Duodenal mucosa (tissue), 2 donors: Measurements from ENCODE around the gene MOSPD3.
A peak's percentile ranks its signal among the peaks of the same experiment; 100 is the strongest.
"Not testable (repeated sequence)": the region's sequence is repeated elsewhere in the genome, so short reads cannot be mapped to it uniquely, and the experiment has no call there.

Source experiments
- H3K27ac ChIP-seq: one replicate; pipeline ENCODE4 v1.7.0; 2013; ENCODE audit warnings: low read depth, low read length
- H3K27me3 ChIP-seq, 2 donors: one replicate each; pipeline ENCODE4 v1.7.0; 2013; ENCODE audit warnings: low read length in 2 of 2, control low read depth in 1 of 2; ENCODE audit not compliant: insufficient read depth in 2 of 2, control insufficient read depth in 1 of 2
- H3K36me3 ChIP-seq, 2 donors: one replicate each; pipeline ENCODE4 v1.7.0; 2013; ENCODE audit warnings: low read length in 2 of 2, control low read depth in 1 of 2; ENCODE audit not compliant: insufficient read depth in 2 of 2, control insufficient read depth in 1 of 2
- H3K4me1 ChIP-seq, 2 donors: one replicate each; pipeline ENCODE4 v1.7.0; 2013; ENCODE audit warnings: low read length in 2 of 2, control low read depth in 1 of 2; ENCODE audit not compliant: insufficient read depth in 2 of 2, control insufficient read depth in 1 of 2
- H3K4me3 ChIP-seq, 2 donors: one replicate each; pipeline ENCODE4 v1.7.0; 2013; ENCODE audit warnings: low read length in 2 of 2, low read depth in 1 of 2
- H3K9ac ChIP-seq, 2 donors: one replicate each; pipeline ENCODE4 v1.7.0; 2013; ENCODE audit warnings: low read length in 2 of 2, low read depth in 1 of 2
- H3K9me3 ChIP-seq, 2 donors: one replicate each; pipeline ENCODE4 v1.7.0; 2013; ENCODE audit warnings: low read length in 2 of 2, control low read depth in 1 of 2; ENCODE audit not compliant: control insufficient read depth in 1 of 2

Gene MOSPD3, protein sequence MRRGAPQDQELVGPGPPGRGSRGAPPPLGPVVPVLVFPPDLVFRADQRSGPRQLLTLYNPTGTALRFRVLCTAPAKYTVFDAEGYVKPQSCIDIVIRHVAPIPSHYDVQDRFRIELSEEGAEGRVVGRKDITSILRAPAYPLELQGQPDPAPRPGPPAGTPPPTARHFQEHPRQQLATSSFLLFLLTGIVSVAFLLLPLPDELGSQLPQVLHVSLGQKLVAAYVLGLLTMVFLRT

GRCh38 chr7:100611983-100612729 is at the start of gene MOSPD3:
MOSPD3 (plus strand) TSS chr7:100612540; CDS start chr7:100612792, 252 bp downstream.
- Histone ChIP-seq H3K27ac (peak within 1 kb of the TSS; percentile 95), H3K36me3 (no peaks in the 10 kb centered on the region), H3K4me3 (peak within 1 kb of the TSS; percentile 76 to 78), H3K9ac (peak within 1 kb of the TSS; percentile 75 to 82), H3K27me3 (no peaks in the 10 kb centered on the region), H3K4me1 (peaks cover 6 to 14% of the 10 kb centered on the region in 2 donors), H3K9me3 (no peaks in the 10 kb centered on the region)

DNA sequence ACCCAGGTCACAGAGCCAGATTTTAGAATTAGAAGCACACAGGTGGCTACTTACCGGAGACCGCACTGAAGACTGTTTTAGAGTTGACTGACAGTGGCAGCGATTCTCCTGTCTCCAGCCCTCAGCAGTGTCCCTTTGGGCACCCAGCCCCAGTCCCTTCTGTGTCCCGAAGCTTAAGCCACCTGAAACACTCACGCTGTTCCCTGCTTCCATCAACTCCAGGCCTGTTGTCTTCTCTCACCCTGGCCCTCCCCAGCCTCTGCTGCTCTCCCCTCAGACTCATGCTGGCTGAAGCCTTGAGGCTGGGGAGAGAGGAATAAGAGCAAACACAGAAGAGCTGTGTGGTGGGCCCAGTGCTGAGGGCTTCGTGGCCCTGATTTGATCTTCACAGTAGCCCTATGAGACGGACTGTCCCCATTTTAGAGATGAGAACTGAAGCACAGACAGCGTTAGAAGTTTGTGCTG is 49.2 kb upstream of the MOSPD3 start:
- H3K9ac ChIP-seq = no peak overlapping the region
- no peaks in the 10 kb centered on the region for H3K27me3 ChIP-seq
- no peaks in the 10 kb centered on the region for H3K9me3 ChIP-seq
- H3K36me3 ChIP-seq = peaks cover 13 to 55% of the 10 kb centered on the region in 2 donors
- peaks cover 7 to 10% of the 10 kb centered on the region in 2 donors for H3K4me1 ChIP-seq
- H3K4me3 ChIP-seq = no peak overlapping the region
- no peak overlapping the region for H3K27ac ChIP-seq

DNA sequence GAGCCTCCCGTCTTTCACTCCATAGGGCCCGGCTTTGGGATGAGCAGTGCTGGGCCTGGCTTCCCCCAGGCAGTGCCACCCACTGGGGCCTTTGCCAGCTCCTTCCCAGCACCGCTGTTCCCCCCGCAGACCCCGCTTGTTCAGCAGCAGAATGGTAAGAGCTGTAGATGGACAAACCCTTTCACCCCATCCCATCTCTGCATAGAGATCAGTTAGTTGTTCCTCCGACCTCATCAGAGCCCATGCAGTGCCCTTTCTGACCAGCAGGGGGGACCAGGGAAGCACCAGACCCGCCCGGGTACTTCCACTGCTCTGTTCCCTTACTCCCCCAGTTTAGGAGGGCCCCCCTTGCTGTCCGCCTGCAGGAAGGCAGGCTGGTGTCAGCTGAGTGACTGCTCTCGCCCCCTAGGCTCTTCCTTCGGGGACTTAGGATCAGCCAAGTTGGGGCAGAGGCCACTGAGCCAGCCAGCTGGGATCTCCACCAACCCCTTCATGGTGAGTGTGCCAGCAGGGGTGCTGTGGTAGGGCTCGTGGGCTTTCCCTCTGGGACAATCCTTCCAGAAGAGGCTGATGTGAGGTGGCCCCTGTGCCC is 48.4 kb upstream of the MOSPD3 start:
- H3K9ac ChIP-seq = peak overlapping the region in 1 of 2 donors; percentile 43
- H3K4me3 ChIP-seq = no peak overlapping the region
- peaks cover 13 to 54% of the 10 kb centered on the region in 2 donors for H3K36me3 ChIP-seq
- no peaks in the 10 kb centered on the region for H3K9me3 ChIP-seq
- no peaks in the 10 kb centered on the region for H3K27me3 ChIP-seq
- no peak overlapping the region for H3K27ac ChIP-seq
- H3K4me1 ChIP-seq = peaks cover 14 to 16% of the 10 kb centered on the region in 2 donors

DNA sequence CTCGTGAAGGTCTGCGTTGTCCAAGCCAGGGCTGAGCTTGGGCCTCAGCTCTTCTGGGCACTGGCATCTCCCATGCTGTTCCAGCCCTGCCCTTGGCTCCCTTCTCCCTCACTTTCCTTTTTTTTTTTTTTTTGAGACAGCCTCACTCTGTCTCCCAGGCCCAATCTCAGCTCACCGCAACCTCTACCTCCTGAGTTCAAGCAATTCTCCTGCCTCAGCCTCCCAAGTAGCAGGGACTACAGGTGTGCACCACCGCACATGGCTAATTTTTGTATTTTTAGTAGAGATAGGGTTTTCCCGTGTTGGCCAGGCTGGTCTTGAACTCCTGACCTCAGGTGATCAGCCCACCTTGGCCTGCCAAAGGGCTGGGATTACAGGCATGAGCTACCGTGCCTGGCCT is 47.9 kb upstream of the MOSPD3 start:
- peaks cover 19 to 21% of the 10 kb centered on the region in 2 donors for H3K4me1 ChIP-seq
- not testable (repeated sequence) for H3K9ac ChIP-seq, H3K9me3 ChIP-seq, H3K4me3 ChIP-seq, H3K27ac ChIP-seq, H3K27me3 ChIP-seq
- peaks cover 13 to 49% of the 10 kb centered on the region in 2 donors for H3K36me3 ChIP-seq

DNA sequence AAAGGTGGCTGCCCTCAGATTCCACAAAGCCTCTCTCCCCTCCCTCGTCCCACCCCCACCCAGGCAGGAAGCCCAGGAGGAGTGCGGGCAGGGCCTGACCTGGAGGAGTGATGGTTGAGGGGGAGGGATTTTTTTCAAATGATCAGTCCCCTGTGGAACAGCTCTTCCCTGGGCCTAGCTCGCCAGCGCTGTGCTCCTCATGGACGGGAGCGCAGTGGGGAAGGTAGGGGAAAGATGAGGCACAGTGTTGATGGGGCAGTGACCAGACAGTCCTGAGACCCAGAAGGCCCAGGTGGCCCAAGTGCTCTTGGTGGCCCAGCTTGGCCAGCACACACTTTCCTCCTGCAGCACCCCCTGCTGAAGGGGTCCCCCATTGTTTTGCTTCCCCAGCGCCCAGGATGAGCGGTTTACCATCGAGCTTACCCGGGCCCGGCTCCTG is 47.2 kb upstream of the MOSPD3 start:
- Histone ChIP-seq H3K9ac (no peak overlapping the region), H3K27me3 (no peaks in the 10 kb centered on the region), H3K27ac (no peak overlapping the region)

GRCh38 chr7:100566018-100566531 is 46.3 kb upstream of the MOSPD3 start:
- Histone ChIP-seq H3K4me3 (no peak overlapping the region), H3K9me3 (no peaks in the 10 kb centered on the region), H3K36me3 (peaks cover 13 to 42% of the 10 kb centered on the region in 2 donors), H3K4me1 (peaks cover 29 to 33% of the 10 kb centered on the region in 2 donors), H3K27me3 (no peaks in the 10 kb centered on the region), H3K27ac (no peak overlapping the region), H3K9ac (no peak overlapping the region)

More for the DNA sequence above, 47.2 kb upstream of the MOSPD3 start:
- Histone ChIP-seq H3K36me3 (peaks cover 13 to 46% of the 10 kb centered on the region in 2 donors), H3K4me1 (peaks cover 24% of the 10 kb centered on the region in 2 donors), H3K4me3 (no peak overlapping the region), H3K9me3 (no peaks in the 10 kb centered on the region)

- no peak overlapping the region for H3K9ac ChIP-seq
- H3K27ac ChIP-seq = no peak overlapping the region
- peaks cover 13 to 31% of the 10 kb centered on the region in 2 donors for H3K36me3 ChIP-seq
- no peaks in the 10 kb centered on the region for H3K27me3 ChIP-seq
- H3K4me3 ChIP-seq = no peak overlapping the region
- H3K9me3 ChIP-seq = no peaks in the 10 kb centered on the region
- H3K4me1 ChIP-seq = peaks cover 33 to 37% of the 10 kb centered on the region in 2 donors
Observed at GRCh38 chr7:100567031-100567730, 45.2 kb upstream of the MOSPD3 start.

GRCh38 chr7:100567751-100568175 is 44.6 kb upstream of the MOSPD3 start:
- Histone ChIP-seq H3K27ac (no peak overlapping the region), H3K9ac (no peak overlapping the region), H3K27me3 (no peaks in the 10 kb centered on the region), H3K4me3 (no peak overlapping the region), H3K4me1 (peaks cover 33 to 37% of the 10 kb centered on the region in 2 donors), H3K36me3 (peaks cover 12 to 26% of the 10 kb centered on the region in 2 donors), H3K9me3 (no peaks in the 10 kb centered on the region)

DNA sequence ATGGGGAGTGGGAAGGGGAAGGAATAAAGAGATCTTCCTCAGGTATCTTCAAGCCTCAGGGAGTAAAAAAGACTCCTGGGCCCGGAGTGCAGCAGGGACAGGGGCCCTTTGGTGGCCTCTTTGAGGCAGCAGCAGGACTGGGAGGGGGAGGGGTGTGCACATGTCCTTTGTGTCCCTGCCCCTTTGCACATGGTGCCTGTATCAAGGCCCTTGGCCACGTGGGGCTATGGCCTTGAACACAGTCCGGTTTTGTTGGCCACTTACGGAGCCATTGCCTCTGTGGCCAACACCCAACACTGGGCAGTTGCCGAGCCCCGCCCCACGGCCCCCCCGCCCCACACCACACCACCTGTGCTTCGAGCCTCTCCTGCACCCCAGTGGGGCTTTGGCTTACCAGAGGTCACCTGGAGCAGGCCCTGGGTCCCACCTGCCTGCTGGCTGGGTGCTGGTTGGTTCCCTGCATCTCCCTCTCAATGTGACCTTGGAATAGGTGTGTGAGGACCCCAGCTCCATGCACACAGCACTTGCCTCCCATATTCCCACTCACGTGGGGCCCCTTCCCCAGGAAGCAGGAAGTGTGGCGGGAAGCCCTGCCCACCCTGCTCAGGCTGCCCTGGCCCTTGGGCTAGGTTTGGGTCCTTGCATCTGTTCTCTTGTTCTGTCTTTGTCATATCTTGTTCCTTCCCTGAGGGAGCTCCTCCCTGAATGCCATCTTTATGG is 44.0 kb upstream of the MOSPD3 start:
- Histone ChIP-seq H3K36me3 (peaks cover 7 to 20% of the 10 kb centered on the region in 2 donors), H3K9me3 (no peaks in the 10 kb centered on the region), H3K9ac (no peak overlapping the region), H3K4me3 (no peak overlapping the region), H3K4me1 (peaks cover 33 to 37% of the 10 kb centered on the region in 2 donors), H3K27me3 (no peaks in the 10 kb centered on the region), H3K27ac (no peak overlapping the region)
